OCI-LY7 (cell line): Measurements from ENCODE around the gene BTBD9.

Experiments
- CTCF ChIP-seq: fragments of 200-600 bp; sonication (generic); conservative IDR thresholded peaks from 2 replicates; pipeline ENCODE4 v1.5.1; 2014; ENCODE audit warnings: mild to moderate bottlenecking, antibody characterized with exemption, low read length, moderate library complexity, mixed read lengths
- EZH2phosphoT487 ChIP-seq: fragments of 200-600 bp; sonication (generic); IDR thresholded peaks from 2 replicates; pipeline ENCODE4 v1.6.1; 2018; ENCODE audit warnings: low read depth, borderline replicate concordance, mild to moderate bottlenecking, mixed run types, antibody characterized with exemption, low read length, moderate library complexity, mixed read lengths

DNA sequence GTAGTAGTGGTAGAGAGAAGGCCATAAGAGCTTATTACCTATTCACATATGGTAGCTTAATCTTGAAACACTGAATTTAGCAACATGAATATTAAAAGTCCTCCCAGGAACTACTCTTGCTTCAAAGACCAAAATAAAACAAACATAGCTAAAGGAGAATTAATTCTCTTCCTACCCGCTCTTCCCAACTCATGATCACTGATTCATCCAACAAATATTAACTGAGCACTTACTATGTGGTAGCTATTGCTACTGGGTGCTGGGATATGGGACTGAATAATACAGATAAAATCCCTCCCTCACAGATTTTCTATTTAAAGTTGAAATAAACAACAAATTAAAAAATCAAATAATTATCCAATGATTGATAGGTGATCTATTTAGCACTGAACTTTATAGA is 287.1 kb downstream of the BTBD9 start:
- TF ChIP-seq CTCF, result no peak
- no peak for TF ChIP-seq EZH2phosphoT487
